Osteoblast (primary cell): ENCODE results near the gene SLC17A9. TPM values are rescaled to one million over a fixed set of nuclear protein-coding genes. Genes with fewer than 3 reads are reported as not detected.

Experiments
- DNase-seq: peaks from one replicate; pipeline ENCODE4 v3.0.0; 2011; ENCODE audit warnings: low spot score, mixed read lengths; ENCODE audit not compliant: insufficient read length; ENCODE audit errors: missing footprints
- H2AFZ ChIP-seq: 2 replicates; pipeline ENCODE4 v1.6.0; 2011; ENCODE audit warnings: mild to moderate bottlenecking, low read length
- H3K27ac ChIP-seq: 2 replicates; pipeline ENCODE4 v1.5.1; 2011; ENCODE audit warnings: mild to moderate bottlenecking, low read depth, low read length, moderate library complexity
- H3K27me3 ChIP-seq: 2 replicates; pipeline ENCODE4 v1.6.0; 2012; ENCODE audit warnings: mild to moderate bottlenecking, control low read depth, inconsistent platforms, low read length, moderate library complexity; ENCODE audit not compliant: insufficient read depth
- H3K36me3 ChIP-seq: 2 replicates; pipeline ENCODE4 v1.5.1; 2011; ENCODE audit warnings: mild to moderate bottlenecking, low read length, control low read depth, moderate library complexity; ENCODE audit not compliant: insufficient read depth
- H3K4me1 ChIP-seq: 2 replicates; pipeline ENCODE4 v1.5.1; 2011; ENCODE audit warnings: mild to moderate bottlenecking, low read length, control low read depth, moderate library complexity; ENCODE audit not compliant: insufficient read depth
- H3K4me2 ChIP-seq: 2 replicates; pipeline ENCODE4 v1.6.0; 2011; ENCODE audit warnings: mild to moderate bottlenecking, low read length; ENCODE audit not compliant: insufficient read depth
- H3K4me3 ChIP-seq: fragments of 200-600 bp; sonication (generic); 3 replicates; pipeline ENCODE4 v1.5.1; 2012; ENCODE audit warnings: mild to moderate bottlenecking, low read length, inconsistent platforms; ENCODE audit not compliant: insufficient read depth
- H3K79me2 ChIP-seq: 2 replicates; pipeline ENCODE4 v1.6.0; 2012; ENCODE audit warnings: mild to moderate bottlenecking, low read length, control low read depth, inconsistent platforms; ENCODE audit not compliant: insufficient read depth
- H3K9me3 ChIP-seq: 2 replicates; pipeline ENCODE4 v1.5.1; 2011; ENCODE audit warnings: low read depth, low read length, control low read depth
- H4K20me1 ChIP-seq: 2 replicates; pipeline ENCODE4 v1.6.0; 2012; ENCODE audit warnings: mild to moderate bottlenecking, low read length, control low read depth; ENCODE audit not compliant: insufficient read depth
- CTCF ChIP-seq: IDR thresholded peaks from 2 replicates; pipeline ENCODE4 v1.5.1; 2011; ENCODE audit warnings: mild to moderate bottlenecking, low read depth, low read length, moderate library complexity; ENCODE audit errors: extremely low read depth
- total RNA-seq: library from RNA; depleted of rRNA; stranded (reverse); fragments of >200 nt; gene quantifications from 2 replicates; pipeline ENCODE4 v1.2.3, GENCODE V29; 2012

SLC17A9 gene
- total RNA-seq, 1 donor: 6.5 TPM

GRCh38 chr20:62947532-62948300 is 4.8 kb upstream of the SLC17A9 start:
- Histone ChIP-seq H3K4me3 (no peak overlapping the region), H3K79me2 (peaks cover 53% of the 10 kb centered on the region), H3K9me3 (no peaks in the 10 kb centered on the region), H2AFZ (no peak overlapping the region), H3K27me3 (no peaks in the 10 kb centered on the region), H3K27ac (no peak overlapping the region), H4K20me1 (peaks cover 18% of the 10 kb centered on the region), H3K36me3 (peaks cover 73% of the 10 kb centered on the region), H3K4me1 (peaks cover 4% of the 10 kb centered on the region), H3K4me2 (no peak overlapping the region)
- TF ChIP-seq CTCF: no peak
- peak; percentile 46 for DNase-seq

GRCh38 chr20:62949153-62949821 is 3.2 kb upstream of the SLC17A9 start:
- Histone ChIP-seq H3K36me3 (peaks cover 59% of the 10 kb centered on the region), H2AFZ (no peak overlapping the region), H3K9me3 (no peaks in the 10 kb centered on the region), H3K27ac (no peak overlapping the region), H3K79me2 (peaks cover 49% of the 10 kb centered on the region), H4K20me1 (peaks cover 14% of the 10 kb centered on the region), H3K4me2 (no peak overlapping the region), H3K4me3 (no peak overlapping the region), H3K27me3 (no peaks in the 10 kb centered on the region), H3K4me1 (peaks cover 17% of the 10 kb centered on the region)
- TF ChIP-seq CTCF: no peak
- DNase-seq: peak; percentile 30

GRCh38 chr20:62949962-62950361 is 2.5 kb upstream of the SLC17A9 start:
- H3K27ac ChIP-seq: no peak overlapping the region
- peaks cover 21% of the 10 kb centered on the region for H3K4me1 ChIP-seq
- peaks cover 52% of the 10 kb centered on the region for H3K36me3 ChIP-seq
- no peak overlapping the region for H2AFZ ChIP-seq
- peaks cover 15% of the 10 kb centered on the region for H4K20me1 ChIP-seq
- H3K9me3 ChIP-seq: no peaks in the 10 kb centered on the region
- H3K27me3 ChIP-seq: no peaks in the 10 kb centered on the region
- peaks cover 49% of the 10 kb centered on the region for H3K79me2 ChIP-seq
- no peak for TF ChIP-seq CTCF
- no peak for DNase-seq
- H3K4me2 ChIP-seq: no peak overlapping the region
- H3K4me3 ChIP-seq: no peak overlapping the region

- Histone ChIP-seq H3K79me2 (peaks cover 53% of the 10 kb centered on the region), H3K4me1 (peaks cover 21% of the 10 kb centered on the region)
- no peak for TF ChIP-seq CTCF
These were observed 1.8 kb upstream of the SLC17A9 start for GRCh38 chr20:62950741-62951140.

More at GRCh38 chr20:62950741-62951140, 1.8 kb upstream of the SLC17A9 start:
- H3K36me3 ChIP-seq: peaks cover 48% of the 10 kb centered on the region
- no peak overlapping the region for H2AFZ ChIP-seq
- H4K20me1 ChIP-seq: peaks cover 14% of the 10 kb centered on the region
- H3K27ac ChIP-seq: no peak overlapping the region
- peak; percentile 35 for DNase-seq
- H3K4me3 ChIP-seq: no peak overlapping the region
- H3K9me3 ChIP-seq: no peaks in the 10 kb centered on the region
- no peak overlapping the region for H3K4me2 ChIP-seq
- no peaks in the 10 kb centered on the region for H3K27me3 ChIP-seq
